A204.1 (cell line): ENCODE data around the gene IL10.

Source experiments
- FAIRE-seq: peaks from 2 replicates; lab custom pipeline; 2012; peaks lifted over from hg19 to GRCh38; lab: Jason Lieb, UNC

The IL10 gene

GRCh38 chr1:206772243-206772937 lies at the start of gene IL10:
TSS of gene IL10 (minus strand) at chr1:206772494. CDS start at chr1:206772435, 59 bp downstream.
- FAIRE-seq = no peak

GRCh38 chr1:206821493-206821892 lies 49.2 kb upstream of the IL10 start:
- FAIRE-seq = no peak

GRCh38 chr1:206816390-206817287 lies 44.3 kb upstream of the IL10 start:
- no peak for FAIRE-seq

DNA sequence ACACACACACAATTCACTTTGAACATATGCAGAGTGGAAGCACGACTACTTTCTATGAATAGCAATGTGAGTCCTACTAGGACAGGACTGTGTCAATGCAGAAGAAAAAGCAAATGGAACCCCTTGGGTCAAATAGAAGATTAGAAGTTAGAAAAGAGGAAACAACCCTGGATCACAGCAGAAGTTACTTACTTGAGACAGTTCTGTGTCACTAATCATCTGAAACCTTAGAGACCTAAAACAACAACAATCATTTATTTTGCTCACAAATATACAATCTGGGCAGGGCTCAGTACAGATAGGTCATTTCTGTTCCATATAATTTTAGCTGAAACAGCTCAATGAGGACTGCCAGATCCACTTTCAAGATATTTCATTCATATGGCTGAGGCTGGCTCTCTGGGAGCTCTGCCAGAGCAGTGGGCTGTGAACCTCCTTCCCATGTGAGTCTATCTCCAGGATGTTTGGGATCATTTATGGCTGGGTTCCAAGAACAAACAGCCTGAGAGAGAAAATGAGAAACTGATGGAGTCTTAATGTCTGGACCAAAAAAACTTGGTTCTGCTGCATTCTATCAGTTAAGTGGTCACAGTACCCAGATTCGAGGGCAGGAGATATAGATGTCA lies 42.5 kb upstream of the IL10 start:
- FAIRE-seq = no peak

- no peak for FAIRE-seq
These were observed 40.2 kb upstream of the IL10 start for GRCh38 chr1:206812471-206812870.

- no peak for FAIRE-seq
These were observed 37.3 kb upstream of the IL10 start for GRCh38 chr1:206809504-206810084.

- no peak for FAIRE-seq
These were observed 36.3 kb upstream of the IL10 start for GRCh38 chr1:206808615-206809014.

GRCh38 chr1:206805357-206805756 lies 33.1 kb upstream of the IL10 start:
- FAIRE-seq = no peak

DNA sequence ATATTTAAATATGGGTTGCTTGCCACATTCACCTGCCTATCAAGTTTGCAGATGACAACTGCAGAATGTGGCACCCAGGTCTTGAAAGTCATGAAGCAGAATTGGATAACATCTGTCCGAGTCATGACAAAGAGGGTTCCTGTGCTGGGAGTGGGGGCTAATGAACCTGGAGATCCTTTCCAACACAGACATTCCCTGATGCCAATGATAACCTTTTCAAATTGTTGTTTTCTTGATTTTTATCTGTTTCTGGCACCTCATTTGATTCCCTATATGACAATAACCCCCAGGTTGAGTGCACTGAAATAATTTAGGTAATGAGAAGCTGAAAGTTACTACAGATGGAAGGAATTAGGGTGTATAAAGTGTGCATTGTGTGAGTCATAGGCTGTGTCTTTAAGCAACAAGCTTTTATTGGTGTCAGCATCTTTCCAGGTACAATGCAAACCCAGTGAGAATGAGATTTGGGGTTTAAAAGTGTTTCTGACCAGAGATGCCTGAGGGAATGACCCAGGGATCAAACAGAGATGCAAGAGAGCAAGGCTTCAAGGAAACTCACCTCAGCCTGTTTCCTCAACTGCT lies 32.0 kb upstream of the IL10 start:
- no peak for FAIRE-seq

DNA sequence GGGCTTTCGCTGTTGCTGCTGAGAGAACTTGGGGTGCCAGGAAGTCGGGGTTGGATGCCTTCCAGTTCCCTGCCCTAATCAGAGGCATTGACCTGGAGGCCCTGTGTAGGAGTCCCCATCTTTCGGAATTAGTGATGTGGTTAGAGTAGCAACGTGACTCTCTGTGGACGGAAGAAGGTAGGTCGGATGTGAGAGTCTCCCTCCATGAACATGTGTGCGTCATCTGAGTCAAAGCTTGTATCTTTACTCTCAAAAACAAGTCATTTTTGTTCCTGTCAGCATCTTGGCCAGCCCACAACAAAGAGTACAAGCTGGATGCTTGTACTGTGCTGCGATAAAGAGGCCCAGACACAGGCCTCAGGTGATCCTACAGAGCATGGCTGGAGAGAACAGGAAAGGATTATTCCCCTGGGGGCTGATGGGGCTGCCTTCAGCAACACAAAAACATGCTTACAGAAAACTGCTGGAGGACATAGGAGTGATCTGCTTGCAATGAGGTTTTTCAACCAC lies 31.0 kb upstream of the IL10 start:
- no peak for FAIRE-seq

- FAIRE-seq = no peak
These were observed 30.1 kb upstream of the IL10 start for GRCh38 chr1:206802401-206802800.

DNA sequence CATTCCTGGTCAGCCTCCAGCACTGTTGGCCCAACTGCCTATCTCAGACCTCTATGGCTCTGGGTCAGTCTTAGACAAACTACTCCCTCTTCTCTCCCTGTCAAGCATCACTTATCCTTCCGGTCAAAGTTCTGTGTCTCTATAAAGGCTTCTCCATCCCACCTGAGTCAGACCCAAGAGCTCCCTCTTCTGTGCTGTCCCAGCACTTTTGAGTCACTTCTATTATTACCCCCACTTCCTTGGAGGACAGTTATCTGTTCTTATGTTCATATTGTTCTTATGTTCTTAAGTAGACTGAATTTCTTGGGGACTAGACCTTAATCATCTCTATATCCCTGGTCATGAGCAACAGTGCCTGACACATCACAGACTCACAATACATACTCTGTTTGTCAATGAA lies 29.2 kb upstream of the IL10 start:
- FAIRE-seq = no peak

DNA sequence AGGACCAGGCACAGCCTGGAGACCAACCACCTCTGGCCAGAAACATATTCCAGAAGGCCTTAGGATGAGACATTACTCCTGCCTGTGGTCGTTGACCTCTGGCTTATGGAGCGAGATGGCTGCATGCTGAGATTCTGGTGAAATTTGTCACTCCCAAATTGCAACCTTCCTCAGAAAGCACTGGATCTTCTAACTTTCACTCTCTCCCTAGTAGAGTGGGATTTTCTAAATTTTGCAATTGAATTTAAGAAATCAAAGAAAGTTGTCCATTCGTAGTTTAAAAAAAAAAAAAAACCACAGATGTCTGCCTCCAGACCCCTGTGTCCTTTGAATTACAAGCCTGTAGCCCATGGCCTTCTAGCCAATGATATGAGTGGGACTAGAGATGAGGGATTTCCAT lies 28.6 kb upstream of the IL10 start:
- FAIRE-seq = no peak

DNA sequence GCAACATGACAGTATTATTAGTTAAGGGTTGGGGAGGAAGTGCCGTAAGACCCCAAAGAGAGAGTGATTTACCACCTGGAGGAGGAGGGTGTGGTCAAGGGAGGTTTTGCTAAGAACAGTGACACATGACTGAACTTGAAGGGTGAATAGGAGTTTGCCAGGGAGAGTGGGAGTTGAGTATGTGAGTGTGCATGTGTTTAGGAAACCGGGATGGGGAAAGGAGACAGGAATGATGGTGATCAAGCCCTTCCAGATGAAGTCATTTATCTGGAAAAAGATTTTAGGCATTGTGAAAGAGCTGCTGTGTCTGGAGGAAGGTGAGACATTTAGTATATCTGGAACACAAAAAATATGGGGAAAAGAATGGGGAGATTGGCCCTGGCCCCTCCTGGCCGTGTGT lies 28.1 kb upstream of the IL10 start:
- FAIRE-seq = no peak

DNA sequence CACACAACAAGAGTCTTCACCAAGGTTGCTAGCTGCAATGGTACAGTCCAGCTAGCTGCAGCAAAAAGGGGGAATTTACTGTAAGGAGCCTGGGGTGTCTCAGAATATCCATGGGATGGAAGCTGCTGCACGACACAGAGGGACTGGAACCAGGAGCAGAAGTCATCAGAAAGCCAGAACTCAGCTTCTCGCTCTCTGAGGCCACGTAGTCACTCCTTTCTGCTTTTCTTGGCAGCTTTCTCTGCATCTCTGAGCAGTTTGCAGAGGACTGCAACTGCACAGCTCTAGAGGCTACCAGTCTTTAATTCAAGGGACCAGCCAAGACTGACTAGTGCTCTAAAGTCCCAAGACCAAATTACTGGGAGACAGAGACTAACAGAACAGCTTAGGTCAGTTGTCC lies 27.0 kb upstream of the IL10 start:
- no peak for FAIRE-seq

GRCh38 chr1:206798384-206798996 lies 26.2 kb upstream of the IL10 start:
- FAIRE-seq = no peak

DNA sequence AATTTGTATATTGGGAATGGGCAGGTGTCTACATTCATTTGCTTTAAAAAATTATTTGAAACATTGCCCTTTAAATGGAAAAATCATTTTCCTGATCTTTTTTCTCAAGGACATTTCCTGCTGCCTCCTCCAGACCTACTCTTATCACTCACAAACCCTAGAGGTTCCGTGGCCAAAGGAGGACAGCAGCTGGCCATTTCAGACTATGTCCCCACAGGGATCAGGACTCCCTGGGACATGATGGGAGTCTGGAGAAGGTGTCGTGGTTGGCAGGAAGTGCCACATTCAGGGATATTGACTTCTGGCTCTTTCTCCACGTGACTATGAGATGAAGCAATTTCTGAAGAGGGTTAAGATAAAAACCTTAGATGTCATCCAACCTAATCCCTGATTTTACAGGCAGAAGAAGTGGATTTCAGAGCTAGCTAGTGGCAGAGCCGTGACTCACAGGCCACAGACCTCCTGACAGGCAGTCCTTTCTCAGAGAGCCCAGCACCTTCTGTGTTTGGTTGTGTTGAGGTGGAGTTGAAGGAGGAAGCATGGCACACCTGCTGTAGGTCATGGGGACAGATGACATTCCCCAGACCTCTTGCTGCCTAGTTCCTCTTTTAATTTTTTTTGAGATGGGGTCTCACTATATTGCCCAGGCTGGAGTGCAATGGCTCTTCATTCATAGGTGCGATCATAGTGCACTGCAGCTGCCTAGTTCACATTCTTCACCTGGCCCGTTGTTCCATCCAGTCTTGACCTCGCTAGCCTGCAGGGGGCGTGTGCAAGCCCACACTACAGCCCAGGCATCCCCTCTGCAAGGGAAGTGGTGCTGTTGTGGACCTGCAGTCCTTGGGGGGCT lies 25.5 kb upstream of the IL10 start:
- no peak for FAIRE-seq

GRCh38 chr1:206796981-206797402 lies 24.7 kb upstream of the IL10 start:
- FAIRE-seq = no peak

DNA sequence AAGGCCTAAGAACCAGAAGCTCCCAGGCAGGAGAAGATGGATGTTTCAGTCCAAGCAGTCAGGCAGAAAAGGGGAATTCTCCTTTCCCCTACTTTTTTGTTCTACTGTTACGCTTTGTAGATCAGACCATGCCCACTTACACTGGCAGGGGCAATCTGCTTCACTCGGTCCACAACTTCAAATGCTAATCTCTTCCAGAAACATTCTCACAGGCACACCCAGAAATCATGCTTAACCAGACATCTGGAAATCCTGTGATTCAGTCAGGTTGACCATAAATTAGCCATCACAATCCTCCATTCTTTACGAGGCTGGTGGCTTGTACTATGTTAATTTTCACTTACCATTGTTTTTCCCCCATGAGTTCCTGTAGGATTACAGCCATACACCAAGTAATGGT lies 23.8 kb upstream of the IL10 start:
- FAIRE-seq = no peak

DNA sequence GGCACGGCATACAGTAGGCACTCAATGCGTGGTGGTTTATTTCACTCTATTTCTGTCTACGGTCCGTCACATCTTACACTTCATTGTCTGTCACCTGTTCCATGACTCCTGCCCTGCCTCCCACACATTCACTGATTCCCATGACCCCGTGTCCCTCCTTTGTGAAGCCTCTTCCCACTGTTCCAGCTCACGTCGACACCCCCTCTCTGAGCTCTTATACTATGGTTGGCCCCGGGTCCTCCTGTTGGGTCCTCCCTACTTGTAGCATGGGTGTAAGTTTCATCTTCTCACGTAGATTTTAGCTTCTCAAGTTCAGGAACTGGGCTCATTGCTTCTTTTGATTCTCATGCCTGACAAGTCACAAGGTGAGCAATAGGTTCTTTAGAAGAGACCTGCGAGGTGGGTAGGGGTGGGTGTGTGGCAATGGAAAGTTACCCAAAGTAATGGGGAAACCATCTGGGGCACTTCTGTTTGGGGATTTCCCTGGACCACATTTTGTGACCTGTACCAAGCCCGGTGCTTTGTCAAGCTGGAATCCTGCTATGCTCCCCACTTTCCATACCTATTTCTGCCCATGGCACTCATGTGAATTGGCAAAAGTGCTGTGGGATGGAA lies 22.1 kb upstream of the IL10 start:
- FAIRE-seq = no peak
